Ascending aorta (tissue), 2 donors: ENCODE data around the gene GTF2H3. TPM values are rescaled to one million over a fixed set of nuclear protein-coding genes. Genes with fewer than 3 reads are reported as not detected.

ENCODE experiments used
- DNase-seq, 2 donors: peaks; one replicate each; pipeline ENCODE4 v3.0.0-alpha.2; 2019; ENCODE audit warnings: low spot score in 2 of 2
- H3K27ac ChIP-seq, 2 donors: fragments of 200-600 bp; sonication (generic); one replicate each; pipeline ENCODE4 v1.5.1; 2016 to 2017; ENCODE audit warnings: mild to moderate bottlenecking in 1 of 2
- H3K27me3 ChIP-seq: fragments of 200-600 bp; sonication (generic); one replicate; pipeline ENCODE4 v1.5.1; 2017
- H3K36me3 ChIP-seq, 2 donors: fragments of 200-600 bp; sonication (generic); one replicate each; pipeline ENCODE4 v1.5.1; 2016
- H3K4me1 ChIP-seq, 2 donors: fragments of 200-600 bp; sonication (generic); one replicate each; pipeline ENCODE4 v1.5.1; 2016 to 2017; ENCODE audit warnings: mild to moderate bottlenecking in 1 of 2
- H3K4me3 ChIP-seq, 2 donors: fragments of 200-600 bp; sonication (generic); one replicate each; pipeline ENCODE4 v1.5.1; 2016 to 2017; ENCODE audit warnings: mild to moderate bottlenecking in 1 of 2
- H3K9me3 ChIP-seq, 2 donors: fragments of 200-600 bp; sonication (generic); one replicate each; pipeline ENCODE4 v1.5.1; 2016
- CTCF ChIP-seq, 3 experiments: fragments of 200-600 bp in 2 of 3; fragments of 450-650 bp in 1 of 3; sonication (generic) in 2 of 3; IDR thresholded peaks; one replicate each; pipeline ENCODE4 v1.5.1; 2016 to 2019; ENCODE audit warnings: antibody characterized with exemption in 3 of 3, mild to moderate bottlenecking in 1 of 3, moderate library complexity in 1 of 3
- intact Hi-C: fragments of 100-400 bp; cut with DNase I; formaldehyde crosslinking; loops from one replicate; pipeline ENCODE4 v1.15.1; 2023
- total RNA-seq: library from RNA; depleted of rRNA; stranded (reverse); fragments of >200 nt; gene quantifications from one replicate; pipeline ENCODE4 v1.1.0, GENCODE V29; 2016

The GTF2H3 gene
- total RNA-seq, 1 donor from 2014 or later: 12.0 TPM

- intact Hi-C loops: no loop called here
- Histone ChIP-seq H3K36me3 (peaks cover 71 to 93% of the 10 kb centered on the region in 2 donors), H3K9me3 (no peaks in the 10 kb centered on the region), H3K27me3 (no peaks in the 10 kb centered on the region), H3K4me1 (no peaks in the 10 kb centered on the region), H3K4me3 (no peak overlapping the region), H3K27ac (no peak overlapping the region)
- TF ChIP-seq CTCF (IDR thresholded peaks at IDR 0.05): no peak
- no peak for DNase-seq
These were observed 11.8 kb upstream of the GTF2H3 start for GRCh38 chr12:123621619-123622530.

GRCh38 chr12:123634142-123634561 is 523 bp downstream of the GTF2H3 start:
- Histone ChIP-seq H3K4me1 (peaks cover 6 to 9% of the 10 kb centered on the region in 2 donors), H3K4me3 (peak overlapping the region; percentile 60 to 80), H3K27me3 (no peaks in the 10 kb centered on the region), H3K9me3 (no peaks in the 10 kb centered on the region), H3K27ac (peak overlapping the region; percentile 76 to 87), H3K36me3 (peaks cover 22 to 30% of the 10 kb centered on the region in 2 donors)
- DNase-seq: no peak
- intact Hi-C loops: no loop called here
- TF ChIP-seq CTCF (IDR thresholded peaks at IDR 0.05): no peak

GRCh38 chr12:123643911-123644310 is 10.3 kb downstream of the GTF2H3 start:
- H3K27ac ChIP-seq: no peak overlapping the region
- peaks cover 18 to 54% of the 10 kb centered on the region in 2 donors for H3K36me3 ChIP-seq
- intact Hi-C loops: no loop called here
- DNase-seq: no peak
- no peak for TF ChIP-seq CTCF (IDR thresholded peaks at IDR 0.05)
- no peaks in the 10 kb centered on the region for H3K4me1 ChIP-seq
- H3K4me3 ChIP-seq: no peak overlapping the region
- no peaks in the 10 kb centered on the region for H3K9me3 ChIP-seq
- H3K27me3 ChIP-seq: no peaks in the 10 kb centered on the region

GRCh38 chr12:123645380-123645779 is 11.8 kb downstream of the GTF2H3 start:
- no peak for DNase-seq
- Histone ChIP-seq H3K27ac (no peak overlapping the region), H3K4me3 (no peak overlapping the region), H3K27me3 (no peaks in the 10 kb centered on the region), H3K9me3 (no peaks in the 10 kb centered on the region), H3K36me3 (peaks cover 20 to 53% of the 10 kb centered on the region in 2 donors), H3K4me1 (no peaks in the 10 kb centered on the region)
- intact Hi-C loops: no loop called here
- TF ChIP-seq CTCF (IDR thresholded peaks at IDR 0.05): no peak

- H3K27ac ChIP-seq: no peak overlapping the region
- H3K4me3 ChIP-seq: no peak overlapping the region
- H3K9me3 ChIP-seq: no peaks in the 10 kb centered on the region
- H3K27me3 ChIP-seq: no peaks in the 10 kb centered on the region
- intact Hi-C loops: no loop called here
- peaks cover 20 to 55% of the 10 kb centered on the region in 2 donors for H3K36me3 ChIP-seq
- no peak for DNase-seq
- H3K4me1 ChIP-seq: no peaks in the 10 kb centered on the region
- TF ChIP-seq CTCF (IDR thresholded peaks at IDR 0.05): no peak
These were observed 12.2 kb downstream of the GTF2H3 start for GRCh38 chr12:123645878-123646277.
